GM19099 (cell line): ENCODE data around the gene SIL1.

Experiments
- POLR2A ChIP-seq: IDR thresholded peaks from 3 replicates; pipeline ENCODE4 v1.6.1; 2011; ENCODE audit warnings: low read depth; ENCODE audit not compliant: insufficient read length; ENCODE audit errors: extremely low read depth

SIL1 gene

DNA sequence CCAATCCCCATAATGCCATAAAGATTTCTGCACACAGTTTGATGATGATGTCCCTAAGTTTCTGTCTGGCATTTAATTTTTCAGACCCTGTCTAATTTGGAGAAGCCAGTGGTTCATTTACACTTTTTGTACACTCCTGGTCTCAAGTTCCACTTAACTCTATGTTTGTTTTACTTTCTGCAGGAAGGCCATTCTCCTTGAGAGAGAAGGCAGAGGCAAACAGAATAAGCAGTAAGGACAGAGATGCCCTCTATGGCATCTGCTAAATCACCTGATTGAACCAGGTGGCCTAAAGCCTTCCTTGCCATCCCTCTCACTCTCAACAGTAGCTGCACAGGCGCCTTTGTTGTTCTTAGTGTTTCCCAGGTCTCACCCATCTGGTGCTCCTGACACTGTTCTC lies 236.9 kb downstream of the SIL1 start:
- no peak for TF ChIP-seq POLR2A

DNA sequence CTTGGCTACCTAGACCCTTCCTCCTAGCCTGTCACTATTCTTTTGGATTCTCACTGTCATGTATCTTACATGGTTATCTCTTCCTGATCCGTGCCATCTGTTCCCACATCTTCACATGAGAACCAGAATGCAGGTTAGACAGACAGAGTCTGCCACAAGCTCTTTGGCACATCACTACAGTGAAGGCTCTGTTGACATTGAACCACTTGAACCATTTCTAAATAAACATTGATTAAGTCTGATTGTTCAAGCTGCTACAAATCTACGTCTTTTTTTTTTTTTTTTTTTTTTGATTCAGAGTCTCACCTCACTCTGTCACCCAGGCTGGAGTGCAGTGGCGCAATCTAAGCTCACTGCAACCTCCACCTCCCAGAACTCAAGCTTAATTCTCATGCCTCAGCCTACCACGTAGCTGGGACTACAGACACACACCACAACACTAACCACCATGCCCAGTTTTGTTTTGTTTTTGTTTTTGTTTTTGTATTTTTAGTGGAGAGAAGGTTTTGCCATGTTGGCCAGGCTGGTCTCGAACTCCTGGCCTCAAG lies 237.9 kb downstream of the SIL1 start:
- TF ChIP-seq POLR2A = no peak

DNA sequence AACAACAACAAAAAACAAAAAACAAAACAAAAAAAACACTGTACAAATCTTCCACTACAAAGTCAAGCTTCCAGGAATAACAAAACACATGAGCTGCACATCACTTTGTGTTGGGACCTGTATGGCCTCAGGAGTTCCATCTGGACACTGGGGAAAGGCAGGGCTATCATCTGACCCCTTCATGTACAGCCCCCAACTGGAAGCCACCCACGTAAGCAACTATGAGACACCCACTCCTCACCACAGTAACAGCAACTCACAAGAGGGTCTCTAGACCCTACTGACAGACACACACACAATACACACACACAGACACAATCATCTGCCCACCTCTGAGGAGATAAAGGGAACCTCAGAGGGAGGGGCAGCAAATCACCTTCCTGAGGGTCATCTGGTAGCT lies 241.4 kb downstream of the SIL1 start:
- TF ChIP-seq POLR2A = no peak

DNA sequence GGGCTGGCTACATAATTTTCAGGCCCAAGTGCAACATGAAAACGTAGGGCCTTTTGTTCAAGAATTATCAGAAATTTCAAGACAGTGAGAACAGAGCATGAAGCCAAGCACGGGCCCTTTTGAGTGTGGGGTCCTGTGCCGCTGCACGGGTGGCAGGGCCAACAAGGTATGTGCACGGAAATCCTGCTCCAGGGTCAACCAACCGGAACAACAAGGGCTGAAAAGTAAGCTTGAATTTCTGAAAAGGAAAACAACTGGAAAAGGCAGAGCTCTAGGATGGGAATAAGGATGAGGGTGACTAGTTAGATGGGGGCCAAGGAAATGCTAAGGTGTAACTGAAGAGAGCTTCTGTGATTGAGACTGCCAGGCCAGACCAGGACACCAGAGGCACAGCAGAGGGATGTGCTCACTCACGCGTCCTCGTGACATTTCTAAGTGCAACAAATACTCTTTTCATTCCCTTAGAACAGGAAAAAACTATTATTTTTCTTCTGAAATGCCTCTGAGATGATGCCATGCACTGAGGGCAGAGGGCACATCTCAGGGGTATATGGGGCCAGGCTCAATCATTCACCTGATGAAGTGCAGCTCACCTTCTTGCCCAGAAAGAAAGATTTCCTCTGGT lies 242.4 kb downstream of the SIL1 start:
- TF ChIP-seq POLR2A = no peak

DNA sequence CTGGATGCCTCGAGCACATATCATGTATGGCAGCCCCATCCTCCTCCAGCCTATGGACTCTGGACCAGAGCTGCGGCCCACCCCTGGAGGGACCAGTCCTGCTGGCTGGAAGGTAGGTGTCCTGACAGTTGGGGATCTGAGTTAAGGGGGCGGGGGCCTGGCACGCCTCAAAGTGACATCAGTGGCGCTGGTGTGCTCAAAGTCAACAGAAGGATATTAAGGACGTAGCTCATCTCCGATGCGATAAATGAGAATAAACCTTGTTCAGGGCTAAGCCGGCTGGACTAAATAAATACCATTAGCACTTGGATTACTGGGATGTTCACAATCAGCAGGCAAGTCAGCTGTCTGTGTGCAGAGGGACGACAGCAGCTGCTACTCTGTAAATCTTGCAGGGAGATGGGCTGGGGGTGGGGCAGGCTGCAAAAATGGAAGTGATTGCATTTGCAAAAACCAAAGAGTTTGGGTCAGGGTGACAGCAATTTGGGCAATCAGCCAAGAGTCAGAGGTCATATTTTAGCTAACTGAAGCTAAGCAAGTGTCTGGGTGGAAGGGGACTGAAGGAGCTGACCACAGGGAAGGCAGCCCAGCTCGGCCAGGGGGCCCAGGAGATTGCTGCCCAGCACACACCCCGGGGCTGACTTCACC lies 243.0 kb downstream of the SIL1 start:
- TF ChIP-seq POLR2A = no peak

DNA sequence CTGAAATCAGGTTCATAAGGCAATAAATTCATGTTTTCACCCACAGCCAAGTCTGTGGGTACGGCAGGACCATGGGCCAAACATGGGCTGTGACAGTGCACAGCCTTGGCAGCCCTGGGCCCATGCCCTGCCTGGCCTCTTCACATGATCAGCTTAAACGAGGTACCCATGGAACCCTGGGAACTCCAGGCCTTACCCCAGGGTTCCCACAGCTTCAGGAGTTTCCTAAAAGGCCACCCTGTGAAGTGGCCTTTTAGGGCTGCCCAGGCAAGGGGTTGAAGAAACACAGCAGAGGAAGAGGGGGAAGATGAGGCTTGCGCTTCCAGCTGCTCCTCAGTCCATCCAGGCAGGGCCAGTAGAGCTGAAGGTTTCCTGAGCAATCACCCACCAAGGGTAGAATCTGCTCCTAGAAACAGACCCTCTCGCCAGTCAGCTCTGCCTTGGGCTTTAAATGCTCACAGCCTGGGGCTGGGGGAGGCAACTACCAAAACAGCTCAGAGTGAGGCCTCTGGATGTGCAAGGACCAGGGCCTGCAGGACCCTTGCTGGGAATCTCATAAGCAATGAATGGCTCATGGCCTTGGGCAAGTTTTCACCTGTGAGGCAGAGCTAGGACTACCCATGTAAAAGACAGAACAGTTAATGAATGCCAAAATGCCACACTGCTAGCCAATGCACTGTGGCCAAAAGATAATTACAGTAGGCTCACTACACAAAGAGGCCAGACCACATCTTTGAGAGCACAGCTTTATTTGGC lies 243.7 kb downstream of the SIL1 start:
- no peak for TF ChIP-seq POLR2A

DNA sequence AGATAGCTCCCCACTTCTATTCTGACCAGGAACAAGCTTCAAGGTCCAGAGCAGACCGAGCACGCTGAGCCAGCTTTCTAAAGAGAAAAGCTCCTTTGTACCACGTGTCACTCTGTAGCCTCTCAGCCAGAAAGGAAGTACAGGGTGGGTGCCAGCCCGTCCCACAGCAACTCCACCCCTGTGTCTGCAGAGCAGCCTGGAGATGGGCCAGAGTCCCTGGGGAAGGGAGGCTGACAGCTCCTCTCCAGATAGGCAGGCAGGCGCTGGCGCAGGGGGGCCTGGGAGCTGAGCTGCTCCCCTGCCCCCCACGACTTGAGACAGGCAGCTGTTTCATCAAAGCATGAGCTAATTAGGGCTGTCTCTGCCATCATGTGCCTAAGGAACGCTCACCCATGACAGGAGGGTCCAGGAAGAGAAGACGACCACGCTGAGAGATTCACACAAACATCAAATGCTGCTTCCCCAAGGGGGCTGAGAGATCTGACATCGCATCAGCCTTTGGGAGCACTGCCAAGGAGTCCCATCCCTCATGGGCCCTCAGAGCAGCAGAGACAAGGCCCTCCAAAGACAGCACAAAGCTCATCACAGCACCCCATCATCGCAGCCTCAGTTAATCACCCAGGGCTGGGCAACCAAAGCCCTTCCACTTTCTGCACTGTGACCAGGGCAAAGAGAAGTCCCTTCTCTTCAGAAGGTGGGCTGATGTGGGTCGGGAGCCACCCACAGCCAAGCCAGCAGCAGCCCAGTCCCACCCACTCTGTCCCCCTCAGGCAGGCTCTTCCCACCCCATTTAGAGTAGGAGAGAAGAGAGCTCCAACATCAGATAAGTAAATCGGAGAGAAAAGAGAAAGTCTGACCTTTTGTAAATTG lies 244.5 kb downstream of the SIL1 start:
- no peak for TF ChIP-seq POLR2A

DNA sequence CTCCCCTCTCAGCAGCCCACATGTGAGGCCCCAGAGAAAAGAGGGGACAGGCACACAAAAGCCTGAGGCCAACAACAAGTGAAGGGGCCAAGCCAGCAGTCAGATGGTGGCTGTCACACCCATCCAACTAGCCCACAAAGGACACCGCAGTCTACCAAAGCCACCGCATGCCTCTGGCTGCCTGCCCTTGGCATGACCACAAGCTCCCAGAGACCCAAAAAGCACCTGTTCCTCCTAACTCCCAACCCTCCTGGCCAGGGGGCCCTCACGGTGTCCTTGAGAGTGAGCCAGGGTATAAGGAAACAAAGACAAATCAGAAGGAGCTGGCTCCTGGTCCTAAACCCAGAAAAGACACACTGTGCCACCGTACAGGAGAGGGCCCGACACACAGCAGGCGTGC lies 245.2 kb downstream of the SIL1 start:
- TF ChIP-seq POLR2A = no peak

DNA sequence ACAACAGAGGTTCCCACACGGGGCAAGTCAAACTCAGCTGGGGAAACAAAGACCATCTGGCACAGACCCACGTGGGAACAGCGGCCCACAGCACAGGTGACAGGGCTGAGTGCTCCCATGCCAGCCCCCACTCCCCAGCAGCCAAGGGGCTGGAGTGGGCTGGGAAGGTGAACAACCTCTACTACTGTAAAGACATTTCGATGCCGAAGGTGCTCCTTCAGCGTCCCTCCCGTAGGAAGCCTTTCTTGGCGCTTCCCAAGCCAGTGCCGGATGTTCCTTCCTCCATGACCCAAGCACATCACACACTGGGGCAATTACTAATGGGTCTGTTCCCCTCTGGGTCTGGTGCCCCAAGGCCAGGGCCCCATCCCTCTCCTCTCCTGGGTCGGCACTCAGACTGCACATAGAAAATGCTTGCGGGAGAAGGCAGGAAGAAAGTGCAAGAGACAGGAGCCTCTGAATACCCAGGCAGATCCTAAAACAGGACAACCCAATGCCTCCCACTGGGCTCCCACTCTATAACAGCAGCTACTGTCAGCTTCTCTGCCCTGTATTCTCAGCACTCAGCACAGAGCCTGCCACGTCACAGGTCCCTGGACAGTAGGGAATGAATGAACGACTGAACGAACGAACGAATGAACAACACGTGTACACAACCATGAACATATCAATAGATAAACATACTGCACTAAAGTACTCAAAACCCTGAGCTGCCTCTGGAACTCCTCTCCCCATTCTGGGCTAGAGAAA lies 246.0 kb downstream of the SIL1 start:
- TF ChIP-seq POLR2A = no peak

DNA sequence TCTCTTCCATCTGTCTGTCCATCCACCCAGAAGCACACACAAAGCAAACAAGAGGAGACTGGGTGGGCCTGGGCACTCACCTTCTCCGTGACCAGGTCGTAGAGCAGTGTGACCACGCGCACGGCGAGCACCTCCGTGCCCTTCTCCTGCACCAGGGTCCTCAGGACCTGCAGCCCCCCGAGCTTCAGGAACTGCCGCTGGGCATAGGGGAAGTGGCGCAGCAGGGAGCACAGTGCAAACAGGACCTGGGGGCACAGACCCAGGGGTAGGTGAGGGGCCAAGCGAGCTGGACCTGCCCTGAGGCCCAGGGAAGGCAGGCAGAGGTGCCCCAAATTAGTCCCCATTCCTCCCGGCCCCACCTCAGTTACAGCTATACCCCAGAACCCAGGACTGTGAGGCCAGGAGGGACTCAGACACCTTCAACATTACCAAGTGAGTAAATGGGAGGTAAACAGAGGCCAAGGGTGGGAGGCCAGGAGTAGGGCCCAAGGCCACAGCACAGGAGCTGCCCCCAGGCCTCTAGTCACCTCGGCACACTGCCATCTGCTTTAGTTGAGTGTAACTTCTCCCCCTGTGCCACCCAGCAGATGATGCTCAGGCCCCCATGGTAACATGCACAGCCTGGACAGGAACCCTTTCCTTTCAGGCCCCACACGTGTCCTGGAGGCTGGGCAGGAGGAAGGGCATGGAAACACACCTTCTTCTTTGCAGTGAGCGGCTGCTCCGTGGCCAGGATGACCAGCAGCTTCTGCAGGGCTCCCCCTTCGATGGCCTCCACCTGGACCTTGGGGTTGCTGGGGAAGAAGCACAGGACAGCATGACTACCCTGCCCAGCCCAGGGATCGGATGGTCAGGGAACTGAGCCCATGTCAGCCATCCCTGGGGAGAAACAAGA lies 246.8 kb downstream of the SIL1 start:
- no peak for TF ChIP-seq POLR2A

DNA sequence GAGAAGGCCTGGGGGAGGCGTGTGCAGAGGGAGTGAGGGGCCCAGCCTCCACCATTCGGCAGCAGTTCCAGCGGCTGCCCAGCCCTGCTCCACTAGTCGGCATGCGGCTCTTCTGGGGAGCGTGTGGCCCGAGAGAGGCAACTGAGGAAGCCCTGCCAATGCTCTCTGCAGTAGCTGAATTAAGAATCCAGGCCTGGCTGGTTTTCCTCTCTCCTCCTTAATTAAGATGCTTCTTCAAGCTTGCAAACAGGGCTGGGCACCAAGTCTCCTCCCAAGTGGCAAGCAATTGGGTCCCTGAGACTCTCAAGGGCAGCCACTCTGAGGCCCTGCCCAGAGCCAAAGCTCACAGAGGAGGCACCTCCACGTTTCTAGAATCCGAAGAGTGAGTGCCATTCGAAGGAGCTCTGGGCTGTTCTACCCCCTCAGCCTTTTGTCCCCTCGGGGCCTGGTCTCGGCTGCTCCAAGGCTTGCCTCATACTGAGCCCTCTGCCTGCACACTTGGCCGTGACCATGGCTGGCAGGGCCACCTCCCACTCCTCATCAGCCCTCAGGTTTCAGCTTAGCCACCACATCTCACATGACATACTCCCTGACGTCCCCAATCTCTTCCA lies 247.6 kb downstream of the SIL1 start:
- TF ChIP-seq POLR2A = no peak

DNA sequence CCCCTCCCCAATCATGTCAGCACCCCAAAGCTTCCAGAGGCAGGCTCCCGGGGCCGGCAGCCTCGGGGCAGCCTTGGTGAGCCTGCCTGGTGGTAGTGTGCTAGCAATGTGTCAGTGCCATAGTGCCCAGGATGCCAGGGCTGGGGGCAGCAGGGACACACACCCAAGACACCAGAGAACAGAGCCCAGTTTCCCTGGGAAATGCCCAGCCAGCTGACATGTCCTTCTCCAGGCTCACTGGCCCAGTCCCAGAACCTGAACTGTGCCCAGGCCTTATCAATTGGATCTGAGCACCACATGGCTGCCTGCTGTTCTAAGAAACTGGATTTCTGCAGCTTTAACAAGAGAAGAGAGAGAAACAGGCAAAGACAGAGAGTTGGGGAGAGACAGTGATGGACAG lies 248.2 kb downstream of the SIL1 start:
- TF ChIP-seq POLR2A = no peak

DNA sequence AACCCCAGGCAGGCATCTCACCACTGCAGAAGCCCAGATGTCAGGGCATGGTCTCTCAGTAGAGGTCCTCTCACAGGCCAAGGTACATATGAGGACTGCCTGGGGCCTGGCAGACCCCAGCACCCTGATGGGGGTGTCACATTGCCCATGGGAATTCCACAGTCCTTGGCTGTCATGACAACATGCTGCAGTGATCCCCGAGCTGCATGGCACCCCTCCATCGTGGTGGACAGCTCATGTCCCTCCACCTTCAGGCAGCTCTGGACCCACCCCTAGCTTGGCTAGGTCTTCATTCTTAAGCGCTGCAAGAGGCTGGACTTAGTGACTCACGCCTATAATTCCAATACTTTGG lies 249.0 kb downstream of the SIL1 start:
- no peak for TF ChIP-seq POLR2A
